ENCODE measurements around the gene LATS1.

Gene LATS1

GRCh38 chr6:149614337-149614736 lies 103.6 kb downstream of the LATS1 start:
- Histone ChIP-seq H3K4me3 (ENCODE audit: low read depth, low read length, poor library complexity, severe bottlenecking) (no peak overlapping the region), H3K27me3 (ENCODE audit: insufficient read depth, low read length) (no peaks in the 10 kb centered on the region), H3K9me3 (ENCODE audit: low read length) (peaks cover 4% of the 10 kb centered on the region), H3K4me2 (ENCODE audit: low read length) (no peak overlapping the region), H3K4me1 (ENCODE audit: insufficient read depth, low read length, severe bottlenecking) (peaks cover under 1% of the 10 kb centered on the region), H3K9ac (ENCODE audit: low read length) (no peak overlapping the region), H2AFZ (ENCODE audit: low read length) (no peak overlapping the region), H4K20me1 (ENCODE audit: insufficient read depth, low read length) (no peaks in the 10 kb centered on the region), H3K27ac (ENCODE audit: low read depth, low read length, poor library complexity, severe bottlenecking) (no peak overlapping the region), H3F3A (ENCODE audit: insufficient read depth, low read length) (no peaks in the 10 kb centered on the region), H3K79me2 (ENCODE audit: insufficient read depth, low read length) (no peaks in the 10 kb centered on the region), H3K36me3 (ENCODE audit: insufficient read depth, low read length) (peaks cover 40% of the 10 kb centered on the region), H3K9me2 (ENCODE audit: low read depth, low read length) (no peaks in the 10 kb centered on the region)
- TF ChIP-seq CTCF (IDR thresholded peaks at IDR 0.05; ENCODE audit: low read length) = no peak
- TF ChIP-seq EZH2 (IDR thresholded peaks at IDR 0.05; ENCODE audit: borderline replicate concordance, low read length) = no peak

GRCh38 chr6:149608381-149608982 lies 109.4 kb downstream of the LATS1 start:
- Histone ChIP-seq H3K9me2 (ENCODE audit: low read depth, low read length) (no peaks in the 10 kb centered on the region), H3K4me2 (ENCODE audit: low read length) (no peak overlapping the region), H3K79me2 (ENCODE audit: insufficient read depth, low read length) (no peaks in the 10 kb centered on the region), H3K36me3 (ENCODE audit: insufficient read depth, low read length) (peaks cover 12% of the 10 kb centered on the region), H3K9ac (ENCODE audit: low read length) (no peak overlapping the region), H2AFZ (ENCODE audit: low read length) (no peak overlapping the region), H3K4me3 (ENCODE audit: low read depth, low read length, poor library complexity, severe bottlenecking) (no peak overlapping the region), H3K27ac (ENCODE audit: low read depth, low read length, poor library complexity, severe bottlenecking) (no peak overlapping the region), H3K4me1 (ENCODE audit: insufficient read depth, low read length, severe bottlenecking) (peaks cover 11% of the 10 kb centered on the region), H3F3A (ENCODE audit: insufficient read depth, low read length) (no peaks in the 10 kb centered on the region), H4K20me1 (ENCODE audit: insufficient read depth, low read length) (no peaks in the 10 kb centered on the region), H3K27me3 (ENCODE audit: insufficient read depth, low read length) (no peaks in the 10 kb centered on the region), H3K9me3 (ENCODE audit: low read length) (peaks cover 4% of the 10 kb centered on the region)
- TF ChIP-seq CTCF (IDR thresholded peaks at IDR 0.05; ENCODE audit: low read length) = no peak; the same call in 1 of the 2 replicates
- TF ChIP-seq EZH2 (IDR thresholded peaks at IDR 0.05; ENCODE audit: borderline replicate concordance, low read length) = no peak
